Stromal cell of bone marrow (primary cell): ENCODE data around the gene GALNS.

Source experiments
- DNase-seq: peaks from one replicate; pipeline ENCODE4 v3.0.0-alpha.2; 2012; ENCODE audit warnings: low read depth

GALNS gene

GRCh38 chr16:88817785-88818574 is 38.8 kb downstream of the GALNS start:
- no peak for DNase-seq

- DNase-seq = no peak
Measured at GRCh38 chr16:88816736-88817535, 39.8 kb downstream of the GALNS start.

DNA sequence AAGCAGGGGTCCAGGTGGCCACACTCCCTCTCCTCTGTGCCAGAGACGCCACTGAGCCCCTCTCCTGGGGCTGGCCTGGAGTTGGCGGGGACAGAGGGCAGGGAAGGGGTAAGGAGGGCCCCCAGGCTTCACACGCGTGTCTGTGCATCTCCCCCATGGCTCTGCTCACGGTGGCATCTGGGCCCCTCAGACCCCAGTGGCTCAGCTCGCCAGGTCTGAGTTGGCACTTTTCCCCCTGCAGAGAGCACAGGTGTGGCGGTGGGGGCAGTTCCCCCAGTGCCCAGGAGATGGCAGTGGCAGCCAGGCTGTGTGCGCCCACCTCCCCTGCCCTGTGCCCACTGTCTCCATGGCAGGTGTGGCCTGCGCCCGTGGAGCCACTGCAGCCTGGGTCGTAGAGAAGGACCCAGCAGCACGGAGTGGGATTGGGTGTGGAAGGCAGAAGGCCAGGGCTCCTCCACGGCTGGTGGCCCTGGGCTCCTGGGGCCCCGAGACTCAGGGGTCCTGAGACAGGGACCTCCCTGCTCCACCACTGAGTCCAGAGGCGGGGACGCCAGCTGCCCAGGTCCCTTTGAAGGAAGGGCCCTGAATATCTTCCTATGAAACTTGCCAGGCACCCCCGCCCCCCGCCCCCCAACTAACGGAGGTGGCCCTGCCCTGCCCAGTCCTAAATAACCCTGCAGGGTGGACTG is 40.7 kb downstream of the GALNS start:
- no peak for DNase-seq

- DNase-seq = no peak
Measured at GRCh38 chr16:88815227-88815626, 41.5 kb downstream of the GALNS start.

DNA sequence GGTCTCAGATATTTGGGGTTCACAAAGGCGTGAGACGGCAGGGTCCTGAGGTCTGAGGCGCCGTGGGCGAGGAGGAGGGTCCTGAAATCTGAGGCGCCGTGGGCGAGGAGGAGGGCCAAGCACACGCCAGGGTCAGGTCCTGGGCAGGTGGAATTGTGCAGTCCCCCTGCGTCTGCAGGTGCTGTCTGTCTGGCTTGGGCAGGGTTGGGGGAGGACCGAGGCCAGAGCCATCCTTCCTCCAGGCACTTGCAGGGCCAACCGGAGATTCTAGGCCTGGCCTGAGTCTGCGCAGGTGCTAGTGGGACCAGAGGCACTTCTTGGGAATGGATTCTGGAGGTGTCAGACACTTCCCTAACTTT is 42.6 kb downstream of the GALNS start:
- no peak for DNase-seq

GRCh38 chr16:88813269-88814143 is 43.2 kb downstream of the GALNS start:
- no peak for DNase-seq

- DNase-seq = no peak
Measured at GRCh38 chr16:88812513-88813268, 44.1 kb downstream of the GALNS start.

GRCh38 chr16:88811769-88812512 is 44.8 kb downstream of the GALNS start, which contains the start of gene APRT:
Gene APRT (minus strand): TSS chr16:88811928. CDS start chr16:88811899, 29 bp downstream.
- peak; percentile 84 for DNase-seq

DNA sequence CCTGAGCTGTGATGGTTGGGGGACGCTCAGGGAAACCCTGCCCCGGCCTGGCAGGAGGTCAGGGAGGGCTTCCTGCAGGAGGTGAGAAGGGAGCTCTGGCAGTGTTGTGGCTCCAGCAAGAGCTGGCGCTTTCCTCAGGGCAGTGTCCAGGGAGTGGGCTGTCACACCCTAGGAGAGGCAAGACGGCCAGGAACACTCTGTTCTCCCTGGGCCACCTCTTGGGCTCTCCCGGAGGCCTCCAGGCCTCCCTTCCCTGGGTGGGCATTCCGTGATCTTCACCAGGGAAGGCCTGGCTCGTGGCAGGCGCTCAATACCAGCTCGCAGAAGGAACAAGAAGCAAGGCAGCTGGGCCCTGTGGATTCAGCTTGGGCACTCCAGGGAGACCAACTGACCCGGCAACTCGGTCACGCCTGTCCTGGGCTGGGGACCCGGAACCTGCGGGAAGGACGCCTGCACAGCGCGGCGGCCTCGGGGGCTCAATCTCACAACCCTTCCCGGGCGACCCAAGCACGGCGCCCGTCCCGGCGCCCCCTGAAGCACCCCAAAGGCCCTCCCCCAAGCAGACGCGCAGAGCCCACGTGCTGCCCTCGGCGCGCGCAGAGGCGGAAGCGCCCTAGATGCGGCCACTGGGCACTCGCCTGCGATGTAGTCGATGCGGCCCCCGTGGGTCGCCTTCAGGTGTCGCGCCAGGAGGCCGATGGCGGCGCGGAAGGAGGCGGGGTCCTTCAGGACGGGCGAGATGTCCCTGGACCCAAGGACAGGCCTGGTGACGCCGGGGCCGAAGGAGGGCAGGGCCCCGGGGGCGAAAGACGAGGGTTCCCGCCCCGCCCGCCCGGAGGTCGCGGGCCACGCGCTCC is 45.6 kb downstream of the GALNS start:
- peak; percentile 68 for DNase-seq

DNA sequence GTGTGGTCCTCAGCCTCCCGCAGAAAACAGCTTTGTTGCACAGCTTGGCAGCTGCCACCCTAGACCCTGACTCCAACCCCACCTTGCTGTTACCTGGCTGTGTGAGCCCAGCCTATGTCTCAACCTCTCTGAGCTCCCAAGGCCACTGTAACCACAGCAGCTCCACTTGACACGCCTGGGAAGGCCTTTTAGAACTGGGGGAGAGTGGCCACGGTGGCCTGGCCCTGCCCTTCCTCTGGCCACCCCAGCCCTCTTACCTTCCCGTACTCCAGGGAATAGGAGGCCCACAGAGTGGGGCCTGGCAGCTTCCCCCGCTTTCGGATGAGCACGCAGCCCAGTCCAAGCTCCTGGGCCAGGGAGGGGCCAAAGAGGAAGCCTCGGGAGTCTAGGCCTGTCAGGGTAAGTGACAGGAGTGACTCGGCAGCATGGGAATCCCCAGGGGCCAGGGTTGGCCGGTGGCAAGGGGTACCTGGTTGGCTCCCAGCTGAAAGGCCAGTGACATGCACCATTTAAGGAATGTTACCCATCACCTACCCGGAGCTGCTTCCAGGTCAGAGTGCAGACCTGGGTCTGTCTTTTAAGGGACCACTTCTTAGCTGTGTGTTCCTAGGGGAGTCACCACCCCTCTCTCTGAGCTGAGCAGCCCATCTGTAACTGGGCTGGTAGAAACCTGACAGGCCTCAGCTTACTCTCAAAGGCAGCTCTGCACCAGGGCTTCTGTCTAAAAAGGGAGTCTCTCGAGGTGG is 46.4 kb downstream of the GALNS start:
- DNase-seq = no peak

DNA sequence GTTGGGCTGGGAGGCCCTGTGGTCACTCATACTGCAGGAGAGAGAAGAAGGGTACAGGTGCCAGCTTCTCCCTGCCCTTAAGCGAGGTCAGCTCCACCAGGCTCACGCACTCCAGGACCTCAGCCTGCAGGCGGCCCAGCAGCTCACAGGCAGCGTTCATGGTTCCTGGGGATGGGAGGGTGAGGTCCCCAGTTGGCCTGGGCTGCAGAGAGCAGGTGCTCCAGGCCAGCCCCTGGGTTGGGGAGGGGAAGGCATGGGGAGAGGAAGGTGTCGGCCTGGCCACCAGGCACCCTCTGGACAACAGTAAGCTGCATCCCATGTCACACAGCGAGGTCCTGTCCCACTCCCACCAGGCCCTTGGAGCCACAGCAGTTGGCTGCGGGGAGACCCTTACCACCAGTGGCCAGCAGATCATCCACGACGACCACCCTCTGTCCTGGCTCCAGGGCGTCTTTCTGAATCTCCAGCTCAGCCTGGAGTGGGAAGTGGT is 47.0 kb downstream of the GALNS start:
- no peak for DNase-seq

DNA sequence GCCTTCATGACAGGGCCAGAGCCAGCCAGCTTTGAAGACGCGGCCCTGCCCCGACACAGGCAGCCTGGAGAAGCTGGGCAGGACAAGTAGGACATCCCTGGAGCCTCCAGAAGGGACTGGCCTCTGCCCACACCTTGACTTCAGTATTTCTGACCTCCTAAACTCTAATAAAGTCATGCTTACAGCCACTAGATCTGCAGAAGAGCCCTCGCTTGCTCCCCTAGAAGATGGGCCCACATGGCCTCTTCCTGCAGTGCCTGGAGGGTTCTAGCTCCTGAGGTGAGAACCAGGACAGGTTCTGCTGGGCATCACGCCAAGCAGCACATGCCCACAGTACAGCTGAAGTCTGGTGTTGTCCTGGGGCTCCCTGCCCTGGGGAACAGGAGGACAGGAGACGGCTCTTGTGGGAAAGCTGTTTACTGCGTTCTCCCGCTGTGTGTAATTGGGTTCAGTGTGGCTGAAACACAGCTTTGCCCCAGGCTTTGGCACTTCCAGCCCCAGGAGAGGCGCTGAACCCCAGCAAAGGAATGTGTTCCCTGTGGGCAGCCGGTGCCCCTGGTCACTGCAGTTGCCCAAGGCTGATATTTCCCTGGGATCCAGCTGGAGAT is 47.6 kb downstream of the GALNS start:
- no peak for DNase-seq

DNA sequence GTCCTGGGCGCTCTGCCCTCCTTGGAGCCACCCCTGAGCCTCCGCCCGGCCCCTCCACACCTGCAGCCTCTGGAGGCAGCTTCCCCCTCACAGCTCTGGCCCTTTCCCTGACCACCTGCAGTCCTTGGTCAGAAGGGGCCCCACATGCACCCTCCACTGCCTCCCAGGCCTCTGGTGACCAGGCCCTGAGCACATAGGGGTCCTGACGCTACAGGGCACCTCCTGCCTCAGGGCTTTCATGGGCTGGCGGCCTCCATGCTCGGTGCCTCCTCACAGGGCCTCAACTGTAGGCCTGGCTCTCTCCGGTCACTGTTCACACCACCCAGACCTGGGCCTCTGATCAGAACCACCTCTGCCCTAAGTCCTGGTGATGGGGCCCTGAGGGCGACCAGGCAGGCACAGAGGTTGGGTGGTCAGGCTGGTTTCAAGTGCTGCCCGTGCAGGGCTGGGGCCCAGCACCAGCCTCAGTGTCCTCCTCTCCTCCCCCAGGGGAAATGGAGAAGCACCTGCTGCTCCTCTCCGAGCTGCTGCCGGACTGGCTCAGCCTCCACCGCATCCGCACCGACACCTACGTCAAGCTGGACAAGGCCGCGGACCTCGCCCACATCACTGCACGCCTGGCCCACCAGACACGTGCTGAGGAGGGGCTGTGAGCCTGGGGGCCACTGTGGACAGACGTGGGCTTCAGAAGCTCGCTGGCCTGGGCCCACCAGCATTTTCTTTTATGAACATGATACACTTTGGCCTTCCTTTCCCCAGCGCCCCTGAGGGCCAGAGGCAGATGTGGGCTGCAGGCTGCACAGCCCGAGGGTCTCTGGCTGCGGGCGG is 48.9 kb downstream of the GALNS start:
- no peak for DNase-seq

- DNase-seq = no peak
Measured at GRCh38 chr16:88807142-88807625, 49.6 kb downstream of the GALNS start.

- no peak for DNase-seq
Measured at GRCh38 chr16:88806491-88807111, 50.1 kb downstream of the GALNS start.

DNA sequence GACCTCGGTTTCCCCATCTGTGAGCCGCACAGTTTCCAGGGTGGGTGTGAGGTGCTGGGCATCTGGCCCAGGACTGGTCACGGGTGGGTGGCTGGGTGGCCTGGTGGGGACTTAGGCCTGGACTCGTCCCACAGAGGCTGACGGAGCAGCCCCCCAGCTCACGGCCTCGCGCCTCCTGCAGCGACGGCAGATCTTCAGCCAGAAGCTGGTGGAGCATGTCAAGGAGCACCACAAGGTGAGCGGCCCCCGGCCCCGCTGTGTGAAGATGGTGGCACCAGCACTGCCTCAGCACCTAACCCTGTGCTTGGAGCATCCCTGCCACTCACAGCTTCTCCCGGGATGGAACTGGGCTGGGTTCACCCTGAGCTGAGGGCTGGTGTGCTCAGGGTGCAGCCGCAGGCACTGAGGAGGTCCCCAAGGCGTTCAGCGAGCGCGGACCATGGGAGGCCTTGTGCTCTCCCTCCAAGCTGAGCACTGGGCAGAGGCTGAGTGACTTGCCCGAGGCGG is 50.8 kb downstream of the GALNS start:
- no peak for DNase-seq
